SK-N-SH treated with all-trans-retinoic acid at 6 μM for 48 hours (cell line): ENCODE data around the gene MRPL16.

Source experiments
- ATAC-seq: fragments of 200-7000 bp; cut with Tn5 transposase; 3 replicates; pipeline ENCODE4 v1.9.1; 2020; ENCODE audit warnings: mild to moderate bottlenecking, moderate library complexity
- ARNTL ChIP-seq: fragments of 450-650 bp; formaldehyde crosslinking; IDR thresholded peaks from 2 replicates; pipeline ENCODE4 v1.5.0; 2020; ENCODE audit warnings: low read depth, mild to moderate bottlenecking, moderate library complexity, borderline replicate concordance
- BACH2 ChIP-seq: fragments of 250-450 bp; sonication (Bioruptor Pico); IDR thresholded peaks from 2 replicates; pipeline ENCODE4 v1.9.0; 2021; ENCODE audit warnings: mild to moderate bottlenecking, borderline replicate concordance
- CSDC2 ChIP-seq: fragments of 250-450 bp; sonication (Bioruptor Pico); IDR thresholded peaks from 2 replicates; pipeline ENCODE4 v1.5.0; 2020; ENCODE audit warnings: mild to moderate bottlenecking, moderate library complexity
- GLIS3 ChIP-seq: fragments of 250-450 bp; sonication (Bioruptor Pico); IDR thresholded peaks from 2 replicates; pipeline ENCODE4 v1.5.0; 2020; ENCODE audit warnings: mild to moderate bottlenecking, moderate library complexity
- ISL1 ChIP-seq: fragments of 250-450 bp; sonication (Bioruptor Pico); IDR thresholded peaks from 2 replicates; pipeline ENCODE4 v2.1.2; 2022; ENCODE audit warnings: mild to moderate bottlenecking, moderate library complexity
- OSR1 ChIP-seq: fragments of 250-450 bp; sonication (Bioruptor Pico); IDR thresholded peaks from 2 replicates; pipeline ENCODE4 v1.8.0; 2022; ENCODE audit warnings: moderate library complexity, mild to moderate bottlenecking, inconsistent platforms
- POU6F1 ChIP-seq: fragments of 250-450 bp; sonication (Bioruptor Pico); IDR thresholded peaks from 2 replicates; pipeline ENCODE4 v1.8.0; 2021; ENCODE audit warnings: low read depth, mild to moderate bottlenecking, moderate library complexity, borderline replicate concordance
- PPARA ChIP-seq: fragments of 250-450 bp; sonication (Bioruptor Pico); IDR thresholded peaks from 2 replicates; pipeline ENCODE4 v1.5.0; 2020; ENCODE audit warnings: mild to moderate bottlenecking, borderline replicate concordance
- RARB ChIP-seq: fragments of 250-450 bp; sonication (Bioruptor Pico); IDR thresholded peaks from 2 replicates; pipeline ENCODE4 v1.8.0; 2021; ENCODE audit warnings: mild to moderate bottlenecking, moderate library complexity
- SNAI2 ChIP-seq: fragments of 250-450 bp; sonication (Bioruptor Pico); IDR thresholded peaks from 2 replicates; pipeline ENCODE4 v1.5.0; 2020; ENCODE audit warnings: mild to moderate bottlenecking, moderate library complexity
- TCF4 ChIP-seq: fragments of 250-450 bp; sonication (Bioruptor Pico); IDR thresholded peaks from 2 replicates; pipeline ENCODE4 v1.8.0; 2021; ENCODE audit warnings: mild to moderate bottlenecking, moderate library complexity, borderline replicate concordance
- TOX ChIP-seq: fragments of 250-450 bp; sonication (Bioruptor Pico); IDR thresholded peaks from 2 replicates; pipeline ENCODE4 v1.8.0; 2021; ENCODE audit warnings: mild to moderate bottlenecking, moderate library complexity, borderline replicate concordance
- ZC3H10 ChIP-seq: fragments of 250-450 bp; sonication (Bioruptor Pico); IDR thresholded peaks from 2 replicates; pipeline ENCODE4 v1.5.1; 2021; ENCODE audit warnings: mild to moderate bottlenecking, moderate library complexity
- ZFP3 ChIP-seq: fragments of 250-450 bp; sonication (Bioruptor Pico); IDR thresholded peaks from 2 replicates; pipeline ENCODE4 v1.5.0; 2020; ENCODE audit warnings: mild to moderate bottlenecking, moderate library complexity
- ZFP30 ChIP-seq: fragments of 450-650 bp; formaldehyde crosslinking; IDR thresholded peaks from 2 replicates; pipeline ENCODE4 v1.5.0; 2022; ENCODE audit warnings: mild to moderate bottlenecking, moderate library complexity
- ZNF565 ChIP-seq: fragments of 450-650 bp; formaldehyde crosslinking; conservative IDR thresholded peaks from 2 replicates; pipeline ENCODE4 v1.5.0; 2020; ENCODE audit warnings: low read depth, mild to moderate bottlenecking, moderate library complexity
- ZNF70 ChIP-seq: fragments of 450-650 bp; formaldehyde crosslinking; IDR thresholded peaks from 2 replicates; pipeline ENCODE4 v1.5.0; 2020; ENCODE audit warnings: mild to moderate bottlenecking, moderate library complexity
- ZNF8 ChIP-seq: fragments of 450-650 bp; formaldehyde crosslinking; IDR thresholded peaks from 2 replicates; pipeline ENCODE4 v1.5.0; 2020; ENCODE audit warnings: mild to moderate bottlenecking, moderate library complexity
- TF ChIP-seq, protein P1 (sequence below): fragments of 250-450 bp; sonication (Bioruptor Pico); IDR thresholded peaks from 2 replicates; pipeline ENCODE4 v1.5.1; 2020; ENCODE audit warnings: low read depth, mild to moderate bottlenecking, moderate library complexity
- TF ChIP-seq, protein P2 (sequence below): fragments of 250-450 bp; sonication (Bioruptor Pico); IDR thresholded peaks from 2 replicates; pipeline ENCODE4 v1.8.0; 2020; ENCODE audit warnings: mild to moderate bottlenecking, moderate library complexity, borderline replicate concordance
- TF ChIP-seq, protein P3 (sequence below): fragments of 250-450 bp; sonication (Bioruptor Pico); IDR thresholded peaks from 2 replicates; pipeline ENCODE4 v1.5.1; 2021; ENCODE audit warnings: mild to moderate bottlenecking, moderate library complexity
- TF ChIP-seq, protein P4 (sequence below): fragments of 250-450 bp; sonication (Bioruptor Pico); IDR thresholded peaks from 2 replicates; pipeline ENCODE4 v1.5.0; 2020; ENCODE audit warnings: mild to moderate bottlenecking, moderate library complexity

The MRPL16 gene

DNA sequence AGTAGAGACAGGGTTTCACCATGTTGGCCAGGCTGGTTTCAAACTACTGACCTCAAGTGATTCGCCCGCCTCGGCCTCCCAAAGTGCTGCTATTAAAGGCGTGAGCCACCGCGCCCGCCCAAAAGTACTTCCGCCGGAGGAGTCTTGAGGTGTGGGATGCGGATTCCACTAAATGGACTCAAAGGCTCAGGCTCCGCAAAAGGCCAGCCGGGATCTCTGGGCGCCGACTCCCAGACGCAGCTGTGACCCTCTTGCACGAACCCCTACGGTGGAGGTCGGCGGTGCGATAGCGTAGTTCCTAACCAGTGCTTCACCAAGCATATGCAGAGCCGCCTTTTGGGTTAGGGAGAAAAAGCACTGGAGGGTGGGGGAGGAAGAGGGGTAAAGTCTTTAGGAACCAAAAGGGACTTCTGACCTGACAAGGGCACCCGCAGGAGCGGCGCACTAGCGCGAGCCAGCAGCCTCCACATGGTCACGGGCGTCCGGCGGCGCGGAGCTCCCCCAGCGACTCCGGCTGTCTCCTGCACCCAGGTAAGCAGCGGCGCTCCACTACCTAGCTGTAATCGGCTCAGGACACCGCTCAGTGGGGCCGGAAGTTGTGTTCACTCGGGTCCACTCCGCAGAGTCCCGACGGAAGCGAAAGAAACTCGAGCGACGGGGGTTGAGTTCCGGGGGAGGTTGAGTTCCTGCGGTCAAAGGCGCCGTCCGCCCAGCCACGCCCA is at the start of gene MRPL16:
Gene MRPL16, minus strand, starts transcription at position 590 of the 722 bp plus-strand sequence. Its CDS starts 120 bp downstream, at position 470.
- peak; percentile 98 for ATAC-seq
- no peak; the same call in 1 of the 2 replicates for TF ChIP-seq SNAI2 (CRISPR knock-in tag)
- TF ChIP-seq ZNF8 (CRISPR knock-in tag) = no peak
- TF ChIP-seq, protein P1, sequence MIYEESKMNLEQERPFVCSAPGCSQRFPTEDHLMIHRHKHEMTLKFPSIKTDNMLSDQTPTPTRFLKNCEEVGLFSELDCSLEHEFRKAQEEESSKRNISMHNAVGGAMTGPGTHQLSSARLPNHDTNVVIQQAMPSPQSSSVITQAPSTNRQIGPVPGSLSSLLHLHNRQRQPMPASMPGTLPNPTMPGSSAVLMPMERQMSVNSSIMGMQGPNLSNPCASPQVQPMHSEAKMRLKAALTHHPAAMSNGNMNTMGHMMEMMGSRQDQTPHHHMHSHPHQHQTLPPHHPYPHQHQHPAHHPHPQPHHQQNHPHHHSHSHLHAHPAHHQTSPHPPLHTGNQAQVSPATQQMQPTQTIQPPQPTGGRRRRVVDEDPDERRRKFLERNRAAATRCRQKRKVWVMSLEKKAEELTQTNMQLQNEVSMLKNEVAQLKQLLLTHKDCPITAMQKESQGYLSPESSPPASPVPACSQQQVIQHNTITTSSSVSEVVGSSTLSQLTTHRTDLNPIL (CRISPR knock-in tag) = no peak
- no peak for TF ChIP-seq ZNF70 (CRISPR knock-in tag)
- TF ChIP-seq ISL1 (CRISPR knock-in tag) = no peak
- TF ChIP-seq ZNF565 (CRISPR knock-in tag) = no peak
- peak; percentile 44; the same call in 1 of the 2 replicates for TF ChIP-seq ZFP3
- no peak for TF ChIP-seq TCF4 (CRISPR knock-in tag)
- TF ChIP-seq CSDC2 (CRISPR knock-in tag) = no peak
- no peak for TF ChIP-seq ARNTL (CRISPR knock-in tag)
- TF ChIP-seq ZC3H10 = no peak
- 0 out of 2 replicates have a peak, but pooled peaks have one; percentile 64 for TF ChIP-seq OSR1 (CRISPR knock-in tag)
- TF ChIP-seq RARB = no peak
- TF ChIP-seq, protein P2, sequence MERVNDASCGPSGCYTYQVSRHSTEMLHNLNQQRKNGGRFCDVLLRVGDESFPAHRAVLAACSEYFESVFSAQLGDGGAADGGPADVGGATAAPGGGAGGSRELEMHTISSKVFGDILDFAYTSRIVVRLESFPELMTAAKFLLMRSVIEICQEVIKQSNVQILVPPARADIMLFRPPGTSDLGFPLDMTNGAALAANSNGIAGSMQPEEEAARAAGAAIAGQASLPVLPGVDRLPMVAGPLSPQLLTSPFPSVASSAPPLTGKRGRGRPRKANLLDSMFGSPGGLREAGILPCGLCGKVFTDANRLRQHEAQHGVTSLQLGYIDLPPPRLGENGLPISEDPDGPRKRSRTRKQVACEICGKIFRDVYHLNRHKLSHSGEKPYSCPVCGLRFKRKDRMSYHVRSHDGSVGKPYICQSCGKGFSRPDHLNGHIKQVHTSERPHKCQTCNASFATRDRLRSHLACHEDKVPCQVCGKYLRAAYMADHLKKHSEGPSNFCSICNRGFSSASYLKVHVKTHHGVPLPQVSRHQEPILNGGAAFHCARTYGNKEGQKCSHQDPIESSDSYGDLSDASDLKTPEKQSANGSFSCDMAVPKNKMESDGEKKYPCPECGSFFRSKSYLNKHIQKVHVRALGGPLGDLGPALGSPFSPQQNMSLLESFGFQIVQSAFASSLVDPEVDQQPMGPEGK = no peak
- TF ChIP-seq BACH2 = no peak
- TF ChIP-seq, protein P3, sequence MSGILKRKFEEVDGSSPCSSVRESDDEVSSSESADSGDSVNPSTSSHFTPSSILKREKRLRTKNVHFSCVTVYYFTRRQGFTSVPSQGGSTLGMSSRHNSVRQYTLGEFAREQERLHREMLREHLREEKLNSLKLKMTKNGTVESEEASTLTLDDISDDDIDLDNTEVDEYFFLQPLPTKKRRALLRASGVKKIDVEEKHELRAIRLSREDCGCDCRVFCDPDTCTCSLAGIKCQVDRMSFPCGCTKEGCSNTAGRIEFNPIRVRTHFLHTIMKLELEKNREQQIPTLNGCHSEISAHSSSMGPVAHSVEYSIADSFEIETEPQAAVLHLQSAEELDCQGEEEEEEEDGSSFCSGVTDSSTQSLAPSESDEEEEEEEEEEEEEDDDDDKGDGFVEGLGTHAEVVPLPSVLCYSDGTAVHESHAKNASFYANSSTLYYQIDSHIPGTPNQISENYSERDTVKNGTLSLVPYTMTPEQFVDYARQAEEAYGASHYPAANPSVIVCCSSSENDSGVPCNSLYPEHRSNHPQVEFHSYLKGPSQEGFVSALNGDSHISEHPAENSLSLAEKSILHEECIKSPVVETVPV = no peak
- no peak for TF ChIP-seq ZFP30 (CRISPR knock-in tag)
- 0 out of 2 replicates have a peak, but pooled peaks have one; percentile 70 for TF ChIP-seq PPARA (CRISPR knock-in tag)
- no peak for TF ChIP-seq TOX
- TF ChIP-seq POU6F1 = no peak
- 0 out of 2 replicates have a peak, but pooled peaks have one; percentile 16 for TF ChIP-seq GLIS3 (CRISPR knock-in tag)
- TF ChIP-seq, protein P4, sequence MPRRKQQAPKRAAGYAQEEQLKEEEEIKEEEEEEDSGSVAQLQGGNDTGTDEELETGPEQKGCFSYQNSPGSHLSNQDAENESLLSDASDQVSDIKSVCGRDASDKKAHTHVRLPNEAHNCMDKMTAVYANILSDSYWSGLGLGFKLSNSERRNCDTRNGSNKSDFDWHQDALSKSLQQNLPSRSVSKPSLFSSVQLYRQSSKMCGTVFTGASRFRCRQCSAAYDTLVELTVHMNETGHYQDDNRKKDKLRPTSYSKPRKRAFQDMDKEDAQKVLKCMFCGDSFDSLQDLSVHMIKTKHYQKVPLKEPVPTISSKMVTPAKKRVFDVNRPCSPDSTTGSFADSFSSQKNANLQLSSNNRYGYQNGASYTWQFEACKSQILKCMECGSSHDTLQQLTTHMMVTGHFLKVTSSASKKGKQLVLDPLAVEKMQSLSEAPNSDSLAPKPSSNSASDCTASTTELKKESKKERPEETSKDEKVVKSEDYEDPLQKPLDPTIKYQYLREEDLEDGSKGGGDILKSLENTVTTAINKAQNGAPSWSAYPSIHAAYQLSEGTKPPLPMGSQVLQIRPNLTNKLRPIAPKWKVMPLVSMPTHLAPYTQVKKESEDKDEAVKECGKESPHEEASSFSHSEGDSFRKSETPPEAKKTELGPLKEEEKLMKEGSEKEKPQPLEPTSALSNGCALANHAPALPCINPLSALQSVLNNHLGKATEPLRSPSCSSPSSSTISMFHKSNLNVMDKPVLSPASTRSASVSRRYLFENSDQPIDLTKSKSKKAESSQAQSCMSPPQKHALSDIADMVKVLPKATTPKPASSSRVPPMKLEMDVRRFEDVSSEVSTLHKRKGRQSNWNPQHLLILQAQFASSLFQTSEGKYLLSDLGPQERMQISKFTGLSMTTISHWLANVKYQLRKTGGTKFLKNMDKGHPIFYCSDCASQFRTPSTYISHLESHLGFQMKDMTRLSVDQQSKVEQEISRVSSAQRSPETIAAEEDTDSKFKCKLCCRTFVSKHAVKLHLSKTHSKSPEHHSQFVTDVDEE = peak; percentile 87

DNA sequence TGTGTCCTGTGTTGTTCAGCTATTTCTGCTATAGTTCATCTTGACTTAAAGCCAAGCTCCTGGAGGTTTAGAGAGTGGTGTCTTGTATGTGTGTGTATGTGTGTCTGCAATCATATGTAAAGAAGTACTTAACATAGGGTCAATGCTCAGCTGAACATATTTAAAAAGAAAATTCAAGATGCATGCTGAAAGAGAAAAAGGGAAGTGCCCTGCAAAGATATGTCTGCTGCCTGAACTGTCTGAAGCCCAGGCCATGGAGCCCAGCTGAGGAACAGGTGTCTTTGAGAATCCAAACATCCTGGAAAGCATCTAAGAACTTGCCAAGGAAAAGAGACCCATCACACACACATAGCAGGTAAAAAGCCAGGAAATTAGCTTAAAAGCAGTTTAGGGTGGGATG is 49.1 kb upstream of the MRPL16 start:
- no peak for TF ChIP-seq CSDC2 (CRISPR knock-in tag)
- TF ChIP-seq ISL1 (CRISPR knock-in tag) = no peak
- TF ChIP-seq BACH2 = no peak
- TF ChIP-seq, protein P4 = no peak
- TF ChIP-seq, protein P3 = no peak
- no peak for TF ChIP-seq ZNF70 (CRISPR knock-in tag)
- no peak for TF ChIP-seq SNAI2 (CRISPR knock-in tag)
- TF ChIP-seq POU6F1 = no peak
- no peak for TF ChIP-seq GLIS3 (CRISPR knock-in tag)
- no peak for ATAC-seq
